Measurements from ENCODE around the gene PRRG3.

DNA sequence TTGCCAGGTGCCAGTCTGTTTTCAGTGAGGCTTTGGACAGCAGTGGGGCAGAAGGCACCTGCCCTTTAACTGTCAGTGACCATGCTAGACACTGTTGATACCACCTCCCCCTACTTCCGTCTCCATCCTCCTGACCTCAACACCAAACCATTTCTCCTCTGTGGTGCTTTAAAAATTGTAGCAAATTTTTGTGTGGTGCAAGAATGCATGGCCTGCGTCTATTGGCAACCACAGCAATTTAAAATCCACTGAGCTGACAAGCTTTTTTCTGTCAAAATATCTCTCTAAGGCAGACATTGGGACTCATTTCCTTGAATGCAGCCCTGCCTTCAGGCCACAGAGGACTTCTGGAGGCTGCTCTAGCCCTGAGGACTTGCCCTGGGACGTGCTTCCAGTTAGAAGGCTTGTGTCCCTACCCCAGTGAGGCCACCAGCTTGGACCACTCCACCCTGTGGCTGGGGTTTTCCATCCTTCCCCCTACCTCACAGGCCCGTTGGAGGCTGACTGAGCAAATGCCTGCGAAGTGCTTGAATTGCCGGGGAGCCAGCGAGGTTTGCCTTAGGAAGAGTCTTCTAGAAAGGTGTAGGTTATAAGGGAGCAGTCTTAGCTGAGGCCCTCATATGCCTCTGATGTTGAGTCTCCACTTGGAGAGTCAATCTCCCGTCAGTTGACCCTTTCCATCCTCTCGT is 6.9 kb downstream of the PRRG3 start:
- TF ChIP-seq, protein P1, sequence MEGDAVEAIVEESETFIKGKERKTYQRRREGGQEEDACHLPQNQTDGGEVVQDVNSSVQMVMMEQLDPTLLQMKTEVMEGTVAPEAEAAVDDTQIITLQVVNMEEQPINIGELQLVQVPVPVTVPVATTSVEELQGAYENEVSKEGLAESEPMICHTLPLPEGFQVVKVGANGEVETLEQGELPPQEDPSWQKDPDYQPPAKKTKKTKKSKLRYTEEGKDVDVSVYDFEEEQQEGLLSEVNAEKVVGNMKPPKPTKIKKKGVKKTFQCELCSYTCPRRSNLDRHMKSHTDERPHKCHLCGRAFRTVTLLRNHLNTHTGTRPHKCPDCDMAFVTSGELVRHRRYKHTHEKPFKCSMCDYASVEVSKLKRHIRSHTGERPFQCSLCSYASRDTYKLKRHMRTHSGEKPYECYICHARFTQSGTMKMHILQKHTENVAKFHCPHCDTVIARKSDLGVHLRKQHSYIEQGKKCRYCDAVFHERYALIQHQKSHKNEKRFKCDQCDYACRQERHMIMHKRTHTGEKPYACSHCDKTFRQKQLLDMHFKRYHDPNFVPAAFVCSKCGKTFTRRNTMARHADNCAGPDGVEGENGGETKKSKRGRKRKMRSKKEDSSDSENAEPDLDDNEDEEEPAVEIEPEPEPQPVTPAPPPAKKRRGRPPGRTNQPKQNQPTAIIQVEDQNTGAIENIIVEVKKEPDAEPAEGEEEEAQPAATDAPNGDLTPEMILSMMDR (optimal IDR thresholded peaks at IDR 0.05 in 1 of 3, IDR thresholded peaks at IDR 0.05 in 1 of 3, conservative IDR thresholded peaks at IDR 0.05 in 1 of 3; ENCODE audit: extremely low read depth in 1 of 3, insufficient read depth in 2 of 3, low read length in 3 of 3): no peak
- TF ChIP-seq EZH2 (IDR thresholded peaks at IDR 0.05; ENCODE audit: low read length): no peak

Measured in keratinocyte (primary cell).